Smooth muscle cell (in vitro differentiated cells): Measurements from ENCODE around the gene TXNDC17. TPM values are rescaled to one million over a fixed set of nuclear protein-coding genes. Genes with fewer than 3 reads are reported as not detected.

Experiments used
- DNase-seq: peaks from one replicate; lab custom pipeline; 2025; ENCODE audit not compliant: unreplicated experiment; lab: John Stamatoyannopoulos, UW
- H2AFZ ChIP-seq: fragments of 200-600 bp; sonication (generic); 2 replicates; pipeline ENCODE4 v1.6.0; 2016; ENCODE audit warnings: antibody characterized with exemption, low read depth, mild to moderate bottlenecking
- H3F3A ChIP-seq: fragments of 200-600 bp; sonication (generic); 2 replicates; pipeline ENCODE4 v1.6.0; 2017; ENCODE audit warnings: antibody characterized with exemption, low read depth
- H3K27ac ChIP-seq: fragments of 200-600 bp; sonication (generic); 2 replicates; pipeline ENCODE4 v1.5.1; 2016; ENCODE audit warnings: low read depth, mild to moderate bottlenecking
- H3K27me3 ChIP-seq: fragments of 200-600 bp; sonication (generic); 2 replicates; pipeline ENCODE4 v1.6.1; 2016; ENCODE audit warnings: low read depth, mild to moderate bottlenecking
- H3K36me3 ChIP-seq: fragments of 200-600 bp; sonication (generic); 2 replicates; pipeline ENCODE4 v1.5.1; 2016; ENCODE audit warnings: low read depth
- H3K4me1 ChIP-seq: fragments of 200-600 bp; sonication (generic); 2 replicates; pipeline ENCODE4 v1.5.1; 2016; ENCODE audit warnings: low read depth
- H3K4me2 ChIP-seq: fragments of 200-600 bp; sonication (generic); 2 replicates; pipeline ENCODE4 v1.6.0; 2016; ENCODE audit warnings: mild to moderate bottlenecking
- H3K4me3 ChIP-seq: fragments of 200-600 bp; sonication (generic); 2 replicates; pipeline ENCODE4 v1.5.1; 2016; ENCODE audit warnings: mild to moderate bottlenecking
- H3K79me2 ChIP-seq: fragments of 200-600 bp; sonication (generic); 2 replicates; pipeline ENCODE4 v1.6.0; 2016; ENCODE audit warnings: low read depth, mild to moderate bottlenecking
- H3K9ac ChIP-seq: fragments of 200-600 bp; sonication (generic); 2 replicates; pipeline ENCODE4 v1.6.0; 2016; ENCODE audit warnings: low read depth
- H3K9me3 ChIP-seq: fragments of 200-600 bp; sonication (generic); replicated peaks from 2 replicates; pipeline ENCODE4 v1.5.1; 2016; ENCODE audit warnings: low read depth
- H4K20me1 ChIP-seq: fragments of 200-600 bp; sonication (generic); 2 replicates; pipeline ENCODE4 v1.6.0; 2016; ENCODE audit warnings: low read depth
- WGBS: methylation state at CpG from one replicate; pipeline ENCODE4 v1.1.7; 2016; ENCODE audit warnings: low lambda C conversion rate; 5-methylcytosine and 5-hydroxymethylcytosine counted together
- polyA plus RNA-seq: library from polyadenylated mRNA; unstranded; fragments of >200 nt; fragmentation: Nextera tagmentation; extraction: Ambion mirVana; gene quantifications from 2 replicates; pipeline ENCODE4 v1.2.1, GENCODE V29; 2016
- total RNA-seq: library from RNA; depleted of rRNA; stranded (reverse); fragments of >200 nt; gene quantifications from 2 replicates; pipeline ENCODE4 v1.2.3, GENCODE V29; 2014
- TF ChIP-seq, protein P1 (sequence below): fragments of 200-600 bp; sonication (generic); IDR thresholded peaks from 2 replicates; pipeline ENCODE4 v1.5.1; 2017; ENCODE audit warnings: borderline replicate concordance, mild to moderate bottlenecking, antibody characterized with exemption; ENCODE audit not compliant: insufficient read depth, poor library complexity, severe bottlenecking

The TXNDC17 gene
- total and polyA plus RNA-seq, 2 experiments from 2014 or later = 363 to 431 TPM

DNA sequence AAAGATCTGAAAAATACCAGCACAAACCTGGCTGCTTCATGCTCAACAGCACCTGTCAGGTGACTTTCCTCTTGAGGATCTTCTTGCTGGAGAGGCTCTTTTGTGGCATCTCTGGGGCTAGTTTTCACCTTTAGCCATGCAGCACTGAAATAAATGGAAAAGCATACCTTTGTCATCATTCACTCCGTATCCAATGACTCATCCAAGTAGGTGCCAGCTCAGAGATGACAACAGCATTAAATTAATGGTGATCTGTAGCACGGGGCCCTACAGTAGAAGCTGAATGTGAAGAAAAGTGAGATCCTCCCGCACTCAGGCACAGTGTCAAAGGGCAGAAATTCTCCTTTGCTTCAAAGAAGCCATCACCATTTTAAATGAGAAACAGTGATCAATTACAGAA is 32.5 kb upstream of the TXNDC17 start:
- Histone ChIP-seq H3K79me2 (peaks cover 2% of the 10 kb centered on the region), H4K20me1 (peaks cover 14% of the 10 kb centered on the region), H3K4me1 (no peaks in the 10 kb centered on the region), H3K36me3 (peaks cover 15% of the 10 kb centered on the region), H3K9me3 (no peaks in the 10 kb centered on the region), H2AFZ (no peak overlapping the region), H3K4me3 (no peak overlapping the region), H3K9ac (no peak overlapping the region), H3F3A (no peaks in the 10 kb centered on the region), H3K27ac (peak overlapping the region; percentile 14), H3K4me2 (no peak overlapping the region), H3K27me3 (no peaks in the 10 kb centered on the region)
- TF ChIP-seq, protein P1, sequence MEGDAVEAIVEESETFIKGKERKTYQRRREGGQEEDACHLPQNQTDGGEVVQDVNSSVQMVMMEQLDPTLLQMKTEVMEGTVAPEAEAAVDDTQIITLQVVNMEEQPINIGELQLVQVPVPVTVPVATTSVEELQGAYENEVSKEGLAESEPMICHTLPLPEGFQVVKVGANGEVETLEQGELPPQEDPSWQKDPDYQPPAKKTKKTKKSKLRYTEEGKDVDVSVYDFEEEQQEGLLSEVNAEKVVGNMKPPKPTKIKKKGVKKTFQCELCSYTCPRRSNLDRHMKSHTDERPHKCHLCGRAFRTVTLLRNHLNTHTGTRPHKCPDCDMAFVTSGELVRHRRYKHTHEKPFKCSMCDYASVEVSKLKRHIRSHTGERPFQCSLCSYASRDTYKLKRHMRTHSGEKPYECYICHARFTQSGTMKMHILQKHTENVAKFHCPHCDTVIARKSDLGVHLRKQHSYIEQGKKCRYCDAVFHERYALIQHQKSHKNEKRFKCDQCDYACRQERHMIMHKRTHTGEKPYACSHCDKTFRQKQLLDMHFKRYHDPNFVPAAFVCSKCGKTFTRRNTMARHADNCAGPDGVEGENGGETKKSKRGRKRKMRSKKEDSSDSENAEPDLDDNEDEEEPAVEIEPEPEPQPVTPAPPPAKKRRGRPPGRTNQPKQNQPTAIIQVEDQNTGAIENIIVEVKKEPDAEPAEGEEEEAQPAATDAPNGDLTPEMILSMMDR = no peak
- 91% methylated on average over 3 of the region's 3 CpGs for WGBS
- no peak for DNase-seq

DNA sequence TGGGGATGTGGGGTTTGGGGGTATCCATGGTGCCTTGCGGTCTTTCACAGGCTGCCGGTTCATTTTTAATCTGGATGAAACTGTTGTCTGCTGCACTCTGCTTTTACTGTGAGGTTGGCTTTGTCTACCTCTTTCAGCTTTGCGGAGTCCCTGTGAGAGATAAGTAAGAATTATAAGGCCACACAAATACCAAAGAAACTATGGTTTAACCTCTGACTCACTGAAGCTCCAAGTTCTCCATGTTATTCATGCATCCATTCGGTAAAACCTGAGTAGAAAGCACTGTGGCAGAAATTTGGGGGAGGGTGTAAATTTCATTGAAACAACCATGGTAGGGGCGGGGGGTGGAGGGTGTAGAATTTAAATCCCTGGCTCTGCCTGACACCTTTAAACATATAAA is 30.8 kb upstream of the TXNDC17 start:
- Histone ChIP-seq H2AFZ (no peak overlapping the region), H3K9me3 (no peaks in the 10 kb centered on the region), H3K4me2 (no peak overlapping the region), H4K20me1 (peaks cover 25% of the 10 kb centered on the region), H3K27ac (peak overlapping the region; percentile 35), H3K4me1 (no peaks in the 10 kb centered on the region), H3K27me3 (no peaks in the 10 kb centered on the region), H3K4me3 (no peak overlapping the region), H3K79me2 (peaks cover 11% of the 10 kb centered on the region), H3K36me3 (peaks cover 21% of the 10 kb centered on the region), H3F3A (no peaks in the 10 kb centered on the region), H3K9ac (no peak overlapping the region)
- no peak for DNase-seq
- WGBS = 83% methylated on average over 5 of the region's 5 CpGs
- TF ChIP-seq, protein P1 = no peak

- Histone ChIP-seq H3K9ac (no peak overlapping the region), H2AFZ (no peak overlapping the region), H3F3A (no peaks in the 10 kb centered on the region), H3K9me3 (no peaks in the 10 kb centered on the region), H3K4me2 (no peak overlapping the region), H3K36me3 (peaks cover 24% of the 10 kb centered on the region), H3K27me3 (no peaks in the 10 kb centered on the region), H3K4me3 (no peak overlapping the region), H3K4me1 (no peaks in the 10 kb centered on the region), H3K79me2 (peaks cover 11% of the 10 kb centered on the region), H4K20me1 (peaks cover 32% of the 10 kb centered on the region), H3K27ac (no peak overlapping the region)
- DNase-seq = no peak
- WGBS = 93% methylated on average over 4 of the region's 4 CpGs
- TF ChIP-seq, protein P1 = no peak
Measured at GRCh38 chr17:6611231-6611630, 29.6 kb upstream of the TXNDC17 start.

- peaks cover 29% of the 10 kb centered on the region for H3K36me3 ChIP-seq
- no peak for DNase-seq
- TF ChIP-seq, protein P1 = no peak
- peaks cover 43% of the 10 kb centered on the region for H4K20me1 ChIP-seq
- no peak overlapping the region for H3K4me2 ChIP-seq
- no peaks in the 10 kb centered on the region for H3K4me1 ChIP-seq
- H3K79me2 ChIP-seq = peaks cover 18% of the 10 kb centered on the region
- H3K27me3 ChIP-seq = no peaks in the 10 kb centered on the region
- no peaks in the 10 kb centered on the region for H3K9me3 ChIP-seq
- WGBS = 89% methylated on average over 3 of the region's 3 CpGs
- no peak overlapping the region for H3K27ac ChIP-seq
- H3K4me3 ChIP-seq = no peak overlapping the region
- no peak overlapping the region for H3K9ac ChIP-seq
- H2AFZ ChIP-seq = no peak overlapping the region
- no peaks in the 10 kb centered on the region for H3F3A ChIP-seq
Measured at GRCh38 chr17:6623941-6624340, 16.9 kb upstream of the TXNDC17 start.
